Lower lobe of right lung (tissue), 2 donors: ENCODE measurements around the gene CNNM2. TPM values are rescaled to one million over a fixed set of nuclear protein-coding genes. Genes with fewer than 3 reads are reported as not detected.

Source experiments
- ATAC-seq, 2 donors: fragments of 200-7000 bp; cut with Tn5 transposase; one replicate each; pipeline ENCODE4 v1.9.1; 2020 to 2022; ENCODE audit warnings: mild to moderate bottlenecking in 2 of 2, moderate library complexity in 2 of 2
- DNase-seq: peaks from one replicate; pipeline ENCODE4 v3.0.0-alpha.2; 2020
- H3K27ac ChIP-seq: fragments of 200-600 bp; one replicate; pipeline ENCODE4 v1.8.0; 2022
- H3K27me3 ChIP-seq: fragments of 200-600 bp; one replicate; pipeline ENCODE4 v1.8.0; 2022; ENCODE audit warnings: low read depth
- H3K36me3 ChIP-seq: fragments of 200-600 bp; one replicate; pipeline ENCODE4 v1.8.0; 2022; ENCODE audit warnings: mild to moderate bottlenecking
- H3K4me1 ChIP-seq: fragments of 200-600 bp; one replicate; pipeline ENCODE4 v1.8.0; 2022
- H3K4me3 ChIP-seq: fragments of 200-600 bp; one replicate; pipeline ENCODE4 v1.8.0; 2022; ENCODE audit warnings: mild to moderate bottlenecking
- H3K9me3 ChIP-seq: fragments of 200-600 bp; one replicate; pipeline ENCODE4 v1.8.0; 2022
- intact Hi-C: fragments of 100-400 bp; cut with DNase I; formaldehyde crosslinking; loops from one replicate; pipeline ENCODE4 v1.11.0; 2022
- total RNA-seq: library from RNA; stranded (reverse); fragmentation: NEBNext Ultra II Directional; extraction: Animal tissue kit (Norgen Biotek cat#: 25700); gene quantifications from one replicate; pipeline ENCODE4 v1.2.1, GENCODE V29; 2021
- TF ChIP-seq, protein P1 (sequence below): fragments of 200-600 bp; IDR thresholded peaks from one replicate; pipeline ENCODE4 v1.8.0; 2022; ENCODE audit warnings: antibody characterized with exemption, mild to moderate bottlenecking
- donor health status: DM: no; HTN: yes; CAD: no; lungs with severe emphysema.

CNNM2 gene
- total RNA-seq, 1 donor from 2014 or later: 12.1 TPM

DNA sequence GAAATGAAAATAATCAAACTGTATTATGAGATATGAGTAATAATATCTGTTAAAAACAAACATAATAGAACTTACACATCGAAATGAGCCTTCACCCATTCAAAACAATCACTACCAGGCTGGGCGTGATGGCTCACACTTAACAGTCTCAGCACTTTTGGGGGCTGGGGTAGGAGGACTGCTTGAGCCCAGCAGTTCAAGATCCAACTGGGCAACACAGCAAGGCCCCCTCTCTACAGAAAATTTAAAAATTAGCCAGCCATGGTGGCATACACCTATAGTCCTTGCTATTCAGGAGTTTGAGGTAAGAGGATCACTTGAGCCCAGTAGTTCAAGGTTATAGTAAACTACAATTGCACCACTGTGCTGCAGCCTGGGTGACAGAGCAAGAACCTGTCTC is 199.2 kb downstream of the CNNM2 start:
- H3K9me3 ChIP-seq: no peaks in the 10 kb centered on the region
- H3K4me1 ChIP-seq: peaks cover 27% of the 10 kb centered on the region
- no peak overlapping the region for H3K4me3 ChIP-seq
- ATAC-seq (no peak), DNase-seq (no peak)
- no peak overlapping the region for H3K27ac ChIP-seq
- TF ChIP-seq, protein P1, sequence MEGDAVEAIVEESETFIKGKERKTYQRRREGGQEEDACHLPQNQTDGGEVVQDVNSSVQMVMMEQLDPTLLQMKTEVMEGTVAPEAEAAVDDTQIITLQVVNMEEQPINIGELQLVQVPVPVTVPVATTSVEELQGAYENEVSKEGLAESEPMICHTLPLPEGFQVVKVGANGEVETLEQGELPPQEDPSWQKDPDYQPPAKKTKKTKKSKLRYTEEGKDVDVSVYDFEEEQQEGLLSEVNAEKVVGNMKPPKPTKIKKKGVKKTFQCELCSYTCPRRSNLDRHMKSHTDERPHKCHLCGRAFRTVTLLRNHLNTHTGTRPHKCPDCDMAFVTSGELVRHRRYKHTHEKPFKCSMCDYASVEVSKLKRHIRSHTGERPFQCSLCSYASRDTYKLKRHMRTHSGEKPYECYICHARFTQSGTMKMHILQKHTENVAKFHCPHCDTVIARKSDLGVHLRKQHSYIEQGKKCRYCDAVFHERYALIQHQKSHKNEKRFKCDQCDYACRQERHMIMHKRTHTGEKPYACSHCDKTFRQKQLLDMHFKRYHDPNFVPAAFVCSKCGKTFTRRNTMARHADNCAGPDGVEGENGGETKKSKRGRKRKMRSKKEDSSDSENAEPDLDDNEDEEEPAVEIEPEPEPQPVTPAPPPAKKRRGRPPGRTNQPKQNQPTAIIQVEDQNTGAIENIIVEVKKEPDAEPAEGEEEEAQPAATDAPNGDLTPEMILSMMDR: no peak
- intact Hi-C loops: no loop called here
- H3K36me3 ChIP-seq: no peaks in the 10 kb centered on the region
- H3K27me3 ChIP-seq: no peaks in the 10 kb centered on the region

DNA sequence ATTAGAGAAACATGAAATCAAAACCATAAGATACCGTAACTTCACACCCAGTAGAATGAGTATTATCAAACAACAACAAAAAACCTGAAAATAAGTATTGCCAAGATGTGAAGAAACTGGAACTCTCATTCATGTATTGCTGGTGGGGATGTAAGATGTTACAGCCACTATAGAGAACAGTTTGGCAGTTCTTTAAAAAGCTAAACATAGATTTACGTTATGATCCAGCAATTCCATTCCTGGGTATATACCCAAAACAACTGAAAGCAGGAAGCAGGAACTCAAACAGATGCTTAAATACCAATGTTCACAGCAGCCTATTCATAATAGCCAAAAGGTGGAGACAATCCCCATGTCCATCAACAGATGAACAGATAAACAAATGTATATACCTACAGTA is 202.5 kb downstream of the CNNM2 start:
- H3K9me3 ChIP-seq: no peaks in the 10 kb centered on the region
- H3K27me3 ChIP-seq: no peaks in the 10 kb centered on the region
- intact Hi-C loops: no loop called here
- TF ChIP-seq, protein P1: no peak
- no peaks in the 10 kb centered on the region for H3K36me3 ChIP-seq
- no peak overlapping the region for H3K4me3 ChIP-seq
- DNase-seq (no peak), ATAC-seq (no peak)
- H3K4me1 ChIP-seq: peaks cover 36% of the 10 kb centered on the region
- H3K27ac ChIP-seq: no peak overlapping the region

DNA sequence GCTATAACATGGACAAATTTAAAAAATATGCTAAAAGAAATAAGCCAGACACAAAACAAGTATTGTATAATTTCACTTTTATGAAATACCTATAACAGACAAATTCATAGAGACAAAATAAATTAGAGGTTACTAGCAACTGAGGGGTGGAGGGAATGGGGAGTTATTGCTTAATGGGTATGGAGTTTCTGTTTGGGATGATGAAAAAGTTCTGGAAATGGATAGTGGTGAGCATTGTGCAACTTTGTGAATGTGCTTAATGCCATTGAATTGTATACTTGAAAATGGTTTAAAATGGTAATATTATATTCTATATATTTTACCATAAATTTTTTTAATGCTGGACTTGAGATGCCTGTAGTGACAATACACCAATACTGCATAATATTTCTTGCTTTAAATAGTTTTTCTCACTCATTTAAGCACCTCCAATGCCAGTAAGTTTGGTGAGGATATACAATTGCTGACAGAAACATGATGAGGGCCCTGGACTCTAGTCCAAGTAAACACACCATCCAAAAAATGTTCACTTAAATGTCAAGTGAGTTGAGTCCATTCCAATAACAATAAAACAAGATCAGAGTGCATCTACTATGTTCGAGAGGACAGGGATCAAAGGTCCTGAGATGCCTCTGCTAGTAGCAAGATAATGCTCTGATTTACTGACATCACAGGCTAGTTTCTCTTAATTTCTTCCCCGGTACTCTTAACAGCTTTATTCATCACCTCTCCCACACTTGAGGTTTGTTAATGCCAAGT is 203.1 kb downstream of the CNNM2 start:
- Histone ChIP-seq H3K4me3 (no peak overlapping the region), H3K27ac (no peak overlapping the region), H3K27me3 (no peaks in the 10 kb centered on the region), H3K9me3 (no peaks in the 10 kb centered on the region), H3K4me1 (peaks cover 42% of the 10 kb centered on the region), H3K36me3 (peaks cover 5% of the 10 kb centered on the region)
- ATAC-seq (peak in 1 of 2 donors; percentile 39), DNase-seq (no peak)
- TF ChIP-seq, protein P1: no peak
- intact Hi-C loops: no loop called here

DNA sequence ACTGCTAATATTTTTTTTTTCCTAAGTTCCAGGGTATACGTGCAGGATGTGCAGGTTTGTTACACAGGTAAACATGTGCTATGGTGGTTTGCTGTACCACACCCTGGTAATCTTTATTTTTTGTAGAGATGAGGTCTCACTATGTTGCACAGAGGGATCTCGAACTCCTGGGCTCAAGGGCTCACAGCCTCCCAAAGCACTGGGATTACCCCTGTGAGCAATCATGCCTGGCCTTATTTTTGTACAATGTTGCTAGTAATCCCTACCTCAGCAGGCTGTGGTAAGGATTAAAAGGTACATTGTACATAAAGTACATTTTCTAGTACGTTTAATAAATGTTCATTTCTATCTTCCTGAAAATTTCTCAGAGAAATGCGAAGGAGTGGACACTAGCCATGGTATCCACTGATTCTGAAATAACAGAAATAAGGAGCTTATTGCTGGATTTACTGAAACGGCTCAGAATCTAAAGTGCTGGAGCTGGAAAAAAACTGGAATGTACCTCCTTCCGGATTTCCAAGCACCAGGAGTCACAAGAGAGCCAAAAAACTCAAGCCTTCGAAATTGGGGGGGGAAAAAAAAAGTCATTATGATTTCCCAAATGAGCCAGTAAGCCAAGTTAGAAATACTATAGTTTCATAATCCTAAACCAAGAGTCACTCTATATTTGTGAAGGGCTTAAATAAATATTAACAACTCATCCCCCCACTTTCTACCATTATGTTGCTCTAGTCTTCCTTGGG is 205.4 kb downstream of the CNNM2 start:
- ATAC-seq: no peak
- Histone ChIP-seq H3K4me3 (no peak overlapping the region), H3K27me3 (no peaks in the 10 kb centered on the region), H3K9me3 (no peaks in the 10 kb centered on the region), H3K36me3 (peaks cover 10% of the 10 kb centered on the region), H3K4me1 (peaks cover 46% of the 10 kb centered on the region), H3K27ac (no peak overlapping the region)
- DNase-seq: no peak
- intact Hi-C loops: no loop called here
- TF ChIP-seq, protein P1: no peak

DNA sequence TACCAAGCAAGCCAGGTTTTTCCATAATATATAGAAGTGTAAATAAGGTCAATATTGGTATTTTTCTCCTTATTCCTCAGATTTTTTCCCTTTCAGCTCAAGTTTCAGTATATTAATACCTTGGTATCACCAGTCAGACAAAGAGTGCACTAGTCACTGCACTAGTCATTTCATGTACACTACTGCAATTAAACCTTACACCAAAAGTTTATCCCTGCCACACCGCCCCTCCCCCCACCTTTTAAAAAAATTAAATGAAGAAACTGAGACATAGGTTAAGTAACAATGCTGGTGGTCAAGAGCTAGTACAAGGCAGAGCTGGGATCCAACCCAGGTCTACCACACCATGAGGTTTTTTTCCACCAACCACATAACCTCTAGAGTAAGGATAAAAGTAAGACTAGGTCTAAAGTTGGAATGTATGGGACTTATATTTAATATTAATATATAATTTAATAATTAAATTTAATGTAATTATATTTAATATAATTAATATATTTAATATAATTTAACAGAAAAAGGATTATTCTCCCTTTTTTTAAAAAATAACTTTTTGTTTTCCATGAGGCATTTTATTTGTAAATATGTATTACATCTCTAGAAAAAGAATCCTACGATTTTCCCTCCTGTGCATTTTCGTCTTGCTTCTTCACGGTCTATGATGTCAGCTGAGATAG is 206.5 kb downstream of the CNNM2 start:
- ATAC-seq (no peak), DNase-seq (no peak)
- intact Hi-C loops: no loop called here
- TF ChIP-seq, protein P1: no peak
- H3K4me3 ChIP-seq: no peak overlapping the region
- H3K9me3 ChIP-seq: no peaks in the 10 kb centered on the region
- H3K4me1 ChIP-seq: peaks cover 45% of the 10 kb centered on the region
- no peak overlapping the region for H3K27ac ChIP-seq
- H3K27me3 ChIP-seq: no peaks in the 10 kb centered on the region
- peaks cover 10% of the 10 kb centered on the region for H3K36me3 ChIP-seq
